Muscle layer of duodenum (tissue), 2 donors: ENCODE results near the gene PRKCQ.

Experiments used
- H3K27ac ChIP-seq: one replicate; pipeline ENCODE4 v1.7.0; 2013; ENCODE audit warnings: mild to moderate bottlenecking, low read length
- H3K27me3 ChIP-seq: one replicate; pipeline ENCODE4 v1.7.0; 2013; ENCODE audit warnings: low read depth, mild to moderate bottlenecking, control low read depth, low read length
- H3K36me3 ChIP-seq, 2 donors: one replicate each; pipeline ENCODE4 v1.7.0; 2013; ENCODE audit warnings: low read length in 2 of 2, control low read depth in 1 of 2, mild to moderate bottlenecking in 1 of 2; ENCODE audit not compliant: insufficient read depth in 2 of 2, control insufficient read depth in 1 of 2
- H3K4me1 ChIP-seq, 2 donors: one replicate each; pipeline ENCODE4 v1.7.0; 2013; ENCODE audit warnings: low read length in 2 of 2, mild to moderate bottlenecking in 2 of 2, control low read depth in 1 of 2, moderate library complexity in 1 of 2; ENCODE audit not compliant: insufficient read depth in 2 of 2, control insufficient read depth in 1 of 2
- H3K4me3 ChIP-seq, 2 donors: one replicate each; pipeline ENCODE4 v1.7.0; 2013; ENCODE audit warnings: low read length in 2 of 2, low read depth in 1 of 2, mild to moderate bottlenecking in 1 of 2
- H3K9me3 ChIP-seq, 2 donors: one replicate each; pipeline ENCODE4 v1.7.0; 2013; ENCODE audit warnings: low read length in 2 of 2, control low read depth in 1 of 2, mild to moderate bottlenecking in 1 of 2; ENCODE audit not compliant: control insufficient read depth in 1 of 2
- donor health status: healthy.

The PRKCQ gene

GRCh38 chr10:6579904-6580278 lies at the start of gene PRKCQ:
TSS of gene PRKCQ (minus strand) at chr10:6580276. CDS start at chr10:6515135, 65,141 bp downstream.
- H3K4me3 ChIP-seq: peak within 1 kb of the TSS; percentile 71 to 76
- H3K36me3 ChIP-seq: no peaks in the 10 kb centered on the region
- peaks cover 0 to 3% of the 10 kb centered on the region in 2 donors for H3K9me3 ChIP-seq
- H3K27ac ChIP-seq: peak within 1 kb of the TSS; percentile 47
- peaks cover 12% of the 10 kb centered on the region for H3K27me3 ChIP-seq
- H3K4me1 ChIP-seq: peaks cover 0 to 8% of the 10 kb centered on the region in 2 donors

DNA sequence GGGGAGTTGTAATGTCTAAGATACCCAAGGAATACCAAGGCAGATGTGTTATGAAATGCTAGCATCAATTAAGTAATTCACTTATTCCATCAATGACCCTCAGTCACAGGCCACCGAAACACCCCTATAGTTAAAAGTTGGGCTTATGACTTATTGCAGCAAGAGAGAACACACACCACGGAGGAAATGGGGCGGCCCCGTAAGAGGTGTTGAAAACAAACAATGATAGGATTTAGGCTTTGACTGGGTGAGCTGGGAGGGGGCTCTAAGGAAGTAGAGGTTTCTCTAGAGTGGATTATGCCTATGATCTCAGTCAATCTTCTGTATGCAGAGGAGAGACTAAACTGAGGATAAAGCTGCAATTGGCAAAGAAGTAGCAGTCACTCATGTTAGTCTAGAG lies 45.4 kb upstream of the PRKCQ start:
- Histone ChIP-seq H3K4me3 (no peak overlapping the region), H3K27ac (no peak overlapping the region), H3K27me3 (peaks cover 4% of the 10 kb centered on the region), H3K4me1 (no peaks in the 10 kb centered on the region), H3K36me3 (no peaks in the 10 kb centered on the region), H3K9me3 (no peaks in the 10 kb centered on the region)

DNA sequence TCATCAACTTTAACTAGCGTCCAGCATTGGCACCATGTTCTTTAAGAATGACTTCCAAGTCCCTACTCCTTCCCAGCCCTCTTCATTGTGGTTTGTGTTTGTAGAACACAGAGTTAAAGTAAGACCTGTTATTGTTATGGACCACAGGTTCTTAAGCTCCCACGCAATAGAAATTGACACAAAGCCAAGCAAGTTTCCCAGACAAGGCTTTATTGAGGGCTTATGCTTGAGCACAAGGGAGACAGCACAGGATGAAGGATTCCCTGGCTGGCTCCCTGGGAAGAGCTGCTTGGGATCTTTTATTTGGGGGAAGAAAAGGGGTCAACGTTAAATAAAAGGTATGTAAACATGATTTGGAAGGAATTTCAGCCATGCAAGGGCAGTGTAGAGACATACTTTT lies 44.3 kb upstream of the PRKCQ start:
- H3K27me3 ChIP-seq: peaks cover 4% of the 10 kb centered on the region
- no peaks in the 10 kb centered on the region for H3K4me1 ChIP-seq
- no peak overlapping the region for H3K27ac ChIP-seq

GRCh38 chr10:6622921-6623320 lies 42.8 kb upstream of the PRKCQ start:
- Histone ChIP-seq H3K4me3 (no peak overlapping the region), H3K27ac (no peak overlapping the region), H3K4me1 (no peaks in the 10 kb centered on the region), H3K36me3 (no peaks in the 10 kb centered on the region), H3K9me3 (no peaks in the 10 kb centered on the region), H3K27me3 (peaks cover 4% of the 10 kb centered on the region)

More for the DNA sequence above, 44.3 kb upstream of the PRKCQ start:
- Histone ChIP-seq H3K36me3 (no peaks in the 10 kb centered on the region), H3K9me3 (no peaks in the 10 kb centered on the region), H3K4me3 (no peak overlapping the region)

DNA sequence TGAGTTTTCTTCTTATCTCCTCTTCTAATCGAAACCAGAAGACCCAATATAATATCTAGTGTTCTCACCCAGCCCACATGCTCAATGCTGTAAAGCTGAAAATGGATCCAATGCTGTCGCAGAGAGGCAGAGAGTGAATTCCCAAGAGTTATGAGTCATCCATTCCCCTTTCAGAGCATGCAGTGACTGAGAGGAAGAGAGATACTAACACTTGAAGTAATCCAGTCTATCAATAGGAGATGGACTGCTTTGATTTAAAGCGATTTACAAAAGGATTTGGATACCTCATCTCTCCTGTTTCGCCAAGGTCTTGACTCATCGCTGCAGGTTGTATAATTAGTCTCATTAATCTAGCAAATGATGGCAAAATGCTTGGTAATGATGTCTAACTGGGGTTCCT lies 41.5 kb upstream of the PRKCQ start:
- H3K36me3 ChIP-seq: no peaks in the 10 kb centered on the region
- no peaks in the 10 kb centered on the region for H3K9me3 ChIP-seq
- no peaks in the 10 kb centered on the region for H3K4me1 ChIP-seq
- no peaks in the 10 kb centered on the region for H3K27me3 ChIP-seq
- H3K4me3 ChIP-seq: no peak overlapping the region
- no peak overlapping the region for H3K27ac ChIP-seq

DNA sequence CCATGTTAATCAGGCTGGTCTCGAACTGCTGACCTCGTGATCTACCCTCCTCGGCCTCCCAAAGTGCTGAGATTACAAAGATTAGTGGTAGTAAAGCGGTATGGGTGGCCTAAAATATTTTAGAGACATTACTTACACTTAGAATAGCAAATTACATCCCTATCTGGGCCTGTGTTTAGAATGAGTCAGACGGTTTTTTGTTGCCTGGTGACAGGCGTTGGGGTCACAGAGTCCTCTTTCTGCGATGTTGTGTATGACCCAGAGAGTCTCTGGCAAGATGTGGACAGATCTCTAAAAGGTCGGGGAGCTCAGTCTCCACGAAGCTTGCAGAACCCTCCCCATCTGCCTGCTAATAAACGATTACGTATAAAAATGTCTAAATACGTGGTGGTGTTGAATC lies 39.6 kb upstream of the PRKCQ start:
- H3K4me3 ChIP-seq: no peak overlapping the region
- no peak overlapping the region for H3K27ac ChIP-seq
- H3K27me3 ChIP-seq: no peaks in the 10 kb centered on the region
- no peaks in the 10 kb centered on the region for H3K4me1 ChIP-seq
- H3K9me3 ChIP-seq: no peaks in the 10 kb centered on the region
- H3K36me3 ChIP-seq: no peaks in the 10 kb centered on the region

- Histone ChIP-seq H3K27me3 (no peaks in the 10 kb centered on the region), H3K4me3 (no peak overlapping the region), H3K27ac (no peak overlapping the region), H3K9me3 (no peaks in the 10 kb centered on the region), H3K36me3 (no peaks in the 10 kb centered on the region), H3K4me1 (no peaks in the 10 kb centered on the region)
Measured at GRCh38 chr10:6618340-6618739, 38.3 kb upstream of the PRKCQ start.

GRCh38 chr10:6617309-6618076 lies 37.4 kb upstream of the PRKCQ start:
- Histone ChIP-seq H3K36me3 (no peaks in the 10 kb centered on the region), H3K4me1 (no peaks in the 10 kb centered on the region), H3K4me3 (no peak overlapping the region), H3K27me3 (no peaks in the 10 kb centered on the region), H3K9me3 (no peaks in the 10 kb centered on the region), H3K27ac (no peak overlapping the region)

- Histone ChIP-seq H3K4me1 (no peaks in the 10 kb centered on the region), H3K27ac (no peak overlapping the region), H3K4me3 (no peak overlapping the region), H3K9me3 (no peaks in the 10 kb centered on the region), H3K36me3 (no peaks in the 10 kb centered on the region), H3K27me3 (no peaks in the 10 kb centered on the region)
Measured at GRCh38 chr10:6615971-6616370, 35.9 kb upstream of the PRKCQ start.

- no peaks in the 10 kb centered on the region for H3K27me3 ChIP-seq
- no peak overlapping the region for H3K4me3 ChIP-seq
- H3K4me1 ChIP-seq: no peaks in the 10 kb centered on the region
- H3K27ac ChIP-seq: no peak overlapping the region
- no peaks in the 10 kb centered on the region for H3K36me3 ChIP-seq
- no peaks in the 10 kb centered on the region for H3K9me3 ChIP-seq
Measured at GRCh38 chr10:6612371-6612770, 32.3 kb upstream of the PRKCQ start.

DNA sequence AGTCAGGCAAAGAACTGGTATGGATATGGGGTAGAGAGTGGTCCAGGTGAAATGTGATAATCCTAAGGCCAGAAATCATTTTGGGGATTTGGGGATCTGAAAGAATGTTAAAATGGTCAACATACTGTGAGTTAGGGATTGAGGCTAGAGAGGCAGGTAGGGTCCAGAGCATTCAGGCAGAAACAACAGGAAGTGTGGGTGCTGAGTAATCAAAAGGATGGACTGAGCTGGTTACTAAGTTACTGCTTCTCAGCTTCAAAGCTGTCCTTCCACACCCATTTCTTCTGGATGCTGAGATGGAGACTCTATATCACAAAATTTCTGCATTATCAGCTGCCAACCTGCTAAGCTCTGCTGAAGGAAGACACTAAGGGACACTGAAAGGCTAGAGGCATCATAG lies 30.6 kb upstream of the PRKCQ start:
- H3K4me1 ChIP-seq: no peaks in the 10 kb centered on the region

GRCh38 chr10:6609625-6610024 lies 29.5 kb upstream of the PRKCQ start:
- no peaks in the 10 kb centered on the region for H3K36me3 ChIP-seq
- H3K4me1 ChIP-seq: no peaks in the 10 kb centered on the region
- no peak overlapping the region for H3K27ac ChIP-seq
- no peak overlapping the region for H3K4me3 ChIP-seq
- no peaks in the 10 kb centered on the region for H3K27me3 ChIP-seq
- no peaks in the 10 kb centered on the region for H3K9me3 ChIP-seq

More for the DNA sequence above, 30.6 kb upstream of the PRKCQ start:
- no peak overlapping the region for H3K27ac ChIP-seq
- H3K27me3 ChIP-seq: no peaks in the 10 kb centered on the region
- no peak overlapping the region for H3K4me3 ChIP-seq
- no peaks in the 10 kb centered on the region for H3K36me3 ChIP-seq
- H3K9me3 ChIP-seq: no peaks in the 10 kb centered on the region
